NCI-H69 (cell line): ENCODE results near the gene IPO13.

Source experiments
- DNase-seq: peaks from one replicate; lab custom pipeline; 2025; lab: John Stamatoyannopoulos, UW

IPO13 gene

DNA sequence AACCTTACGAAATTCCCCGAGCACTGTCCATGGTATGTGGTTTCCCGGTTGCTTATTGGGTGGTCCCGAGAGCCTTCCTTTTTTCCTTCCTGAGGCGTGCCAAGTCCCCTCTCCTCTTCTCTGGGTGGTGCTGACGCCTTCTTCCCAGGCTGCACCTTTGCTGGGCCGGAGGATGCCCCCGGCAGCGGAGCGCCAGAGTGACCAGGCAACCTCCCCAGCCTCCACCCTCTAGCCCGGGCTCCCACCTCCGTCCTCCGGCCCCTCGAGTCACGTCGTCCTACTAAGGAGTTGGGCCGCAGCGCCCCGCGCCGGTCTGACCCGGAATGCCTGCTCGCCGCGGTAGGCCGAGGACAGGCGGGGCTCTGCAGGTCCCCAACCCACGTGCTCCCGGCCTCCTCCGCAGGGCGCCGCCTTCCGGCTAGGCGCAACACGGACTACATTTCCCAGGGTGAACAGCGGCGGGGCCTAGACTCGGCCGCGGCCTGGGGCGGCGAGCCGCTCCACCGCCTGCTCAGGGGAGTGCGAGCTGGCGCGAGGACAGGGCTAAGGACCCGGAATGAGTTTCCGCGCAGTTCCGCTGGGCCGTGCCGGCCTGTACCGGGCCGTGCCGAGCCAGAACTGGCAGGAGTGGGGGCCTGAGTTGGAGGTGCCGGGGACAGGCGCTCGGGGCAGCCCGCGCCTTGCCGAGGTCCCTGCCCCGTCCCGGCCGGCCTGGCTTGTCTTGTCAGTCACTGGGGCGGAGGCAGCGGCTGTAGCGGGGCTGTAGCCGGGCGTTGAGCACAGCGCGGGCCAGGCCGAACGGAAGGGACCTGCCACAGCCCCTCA is at the start of gene IPO13:
TSS of gene IPO13 (plus strand) at position 715 of the 825 bp plus-strand sequence. CDS start 651 bp downstream, outside the sequence.
- DNase-seq, result peak; percentile 95

GRCh38 chr1:43898981-43899380 is 47.8 kb upstream of the IPO13 start:
- DNase-seq, result no peak

DNA sequence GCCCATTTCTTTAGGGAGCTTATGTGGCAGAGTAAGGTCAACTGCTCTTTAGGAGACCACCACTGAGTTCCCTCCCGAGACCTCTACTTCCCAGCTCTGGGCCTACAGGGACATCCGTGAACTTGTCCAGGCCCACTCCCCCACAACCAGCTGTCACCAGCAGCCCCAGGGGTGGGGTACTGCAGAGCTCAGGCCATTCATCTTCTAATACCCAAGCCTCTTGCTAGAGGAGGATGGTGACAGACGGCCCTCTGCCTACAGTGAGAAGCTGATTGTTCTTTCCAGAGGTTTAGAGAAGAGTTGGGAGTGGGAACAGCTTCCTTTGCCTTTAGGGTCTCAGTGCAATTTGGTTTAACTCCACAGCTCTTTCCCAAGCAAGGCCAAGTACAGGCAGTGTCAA is 46.4 kb upstream of the IPO13 start:
- DNase-seq, result no peak

- DNase-seq, result no peak
These were observed 45.4 kb upstream of the IPO13 start for GRCh38 chr1:43901196-43901961.

- DNase-seq, result no peak
These were observed 44.5 kb upstream of the IPO13 start for GRCh38 chr1:43902058-43902831.

GRCh38 chr1:43904660-43905551 is 41.8 kb upstream of the IPO13 start:
- peak; percentile 49 for DNase-seq

- no peak for DNase-seq
These were observed 38.5 kb upstream of the IPO13 start for GRCh38 chr1:43908226-43908625.

GRCh38 chr1:43908858-43909257 is 37.9 kb upstream of the IPO13 start:
- peak; percentile 12 for DNase-seq

DNA sequence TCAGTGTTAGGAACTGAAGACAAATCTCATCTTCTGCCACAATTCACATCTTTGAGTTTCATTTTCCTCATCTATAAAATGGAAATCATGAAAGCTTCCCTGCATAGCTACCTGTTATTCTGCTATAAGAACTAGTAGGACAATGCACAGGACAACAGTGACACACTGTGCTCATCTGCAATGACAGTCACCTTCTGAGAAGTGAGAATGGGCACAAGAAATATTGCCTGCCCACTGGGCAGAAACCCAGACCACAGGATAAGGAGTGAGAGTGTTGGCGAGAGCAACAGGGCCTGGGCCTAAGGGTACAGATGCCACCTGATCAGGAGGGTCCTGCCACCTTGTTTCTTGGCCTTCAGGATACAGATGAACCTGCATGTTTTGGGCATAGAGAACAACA is 36.4 kb upstream of the IPO13 start:
- DNase-seq, result no peak

DNA sequence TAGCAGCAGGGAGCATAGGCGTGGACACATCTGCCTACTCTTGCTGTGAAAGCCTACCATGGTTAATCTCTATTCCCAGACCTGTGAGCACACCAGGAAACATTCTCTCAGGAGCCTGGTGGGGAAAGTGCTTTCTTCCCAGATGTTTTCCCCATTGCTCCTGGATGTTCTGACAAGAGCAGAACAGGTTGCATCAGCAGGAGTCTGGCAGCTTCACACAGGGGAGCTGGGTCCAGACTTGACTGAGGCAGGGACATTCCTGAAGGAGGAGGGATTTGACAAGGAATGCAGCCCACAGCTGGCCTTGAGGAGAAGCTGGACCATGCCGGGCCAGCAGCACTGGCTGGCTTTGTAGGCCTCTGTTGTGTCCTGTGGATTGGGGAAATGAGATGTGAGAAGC is 34.1 kb upstream of the IPO13 start:
- peak; percentile 7 for DNase-seq

- no peak for DNase-seq
These were observed 33.7 kb upstream of the IPO13 start for GRCh38 chr1:43913051-43913501.

GRCh38 chr1:43913666-43914360 is 32.9 kb upstream of the IPO13 start:
- DNase-seq, result no peak

DNA sequence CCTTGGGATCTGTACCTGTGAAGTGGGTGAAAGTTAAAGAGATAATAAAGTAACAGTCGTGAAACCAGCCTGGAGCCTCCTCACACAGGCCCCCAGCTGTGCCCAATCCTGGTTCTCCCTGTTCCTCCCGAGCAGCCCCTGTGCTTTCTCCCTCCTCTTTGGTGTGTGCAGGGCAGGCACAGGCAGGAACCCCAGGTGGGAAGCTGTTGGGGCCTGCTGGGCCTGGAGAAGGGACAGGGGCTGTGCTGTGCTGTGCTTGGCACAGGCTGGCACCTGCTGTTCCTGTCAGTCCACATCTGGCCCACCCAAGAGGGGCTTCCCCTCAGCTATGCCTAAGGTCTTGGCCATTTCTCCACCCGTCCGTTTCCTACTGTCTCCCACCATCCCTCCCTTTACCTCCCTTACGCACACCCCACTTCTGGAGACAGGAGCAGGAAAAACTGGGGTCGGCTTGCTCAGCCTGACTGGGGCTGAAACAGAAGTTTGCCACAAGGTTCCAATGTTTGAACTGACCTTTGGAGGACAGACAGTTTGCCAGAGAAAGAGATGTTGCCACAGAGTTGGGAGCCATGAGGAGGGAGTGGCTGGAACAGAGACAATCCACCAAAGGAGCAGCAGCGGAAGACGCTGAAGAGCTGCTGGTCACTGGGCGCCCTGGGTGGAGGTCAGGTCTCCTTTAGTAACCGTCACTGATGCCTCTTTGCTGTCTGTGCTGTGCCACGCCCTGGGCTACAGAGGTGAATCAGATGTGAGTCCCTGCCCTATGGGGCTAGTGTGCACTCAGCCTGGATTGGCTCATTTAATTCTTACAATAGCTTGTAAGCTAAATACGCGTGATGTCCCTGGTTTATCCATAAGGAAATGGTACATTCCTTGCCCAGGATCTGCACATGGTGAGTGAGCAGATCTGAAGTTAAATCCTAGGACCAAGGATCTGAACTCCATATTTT is 31.9 kb upstream of the IPO13 start:
- no peak for DNase-seq

GRCh38 chr1:43919906-43920305 is 26.8 kb upstream of the IPO13 start:
- DNase-seq, result no peak

DNA sequence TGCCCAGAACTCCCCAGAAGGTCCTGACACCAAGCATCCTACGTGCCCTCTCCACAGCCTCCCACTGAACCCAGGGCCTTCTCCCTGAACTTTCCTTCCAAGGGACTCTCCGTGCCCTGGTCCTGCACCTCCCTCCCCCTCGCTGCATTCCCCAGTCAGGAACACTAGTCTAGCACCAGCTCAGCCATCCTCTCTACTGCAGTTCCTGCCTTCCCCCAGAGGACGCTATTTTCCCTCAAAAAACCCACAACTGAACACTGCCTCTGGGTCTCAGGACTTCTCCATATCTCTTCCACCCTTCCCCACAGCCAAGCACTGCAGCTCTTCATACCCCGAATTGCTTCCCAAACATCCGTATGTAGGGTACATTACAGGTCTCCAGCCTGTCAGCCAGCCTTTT is 25.7 kb upstream of the IPO13 start:
- DNase-seq, result no peak

GRCh38 chr1:43924516-43924915 is 22.2 kb upstream of the IPO13 start:
- no peak for DNase-seq

- no peak for DNase-seq
These were observed 20.9 kb upstream of the IPO13 start for GRCh38 chr1:43925846-43926245.

GRCh38 chr1:43930168-43930948 is 16.4 kb upstream of the IPO13 start:
- DNase-seq, result peak; percentile 40

- DNase-seq, result no peak
These were observed 15.8 kb upstream of the IPO13 start for GRCh38 chr1:43930949-43931275.
